ENCODE data around the gene ABCB11. TPM values are rescaled to one million over a fixed set of nuclear protein-coding genes. Genes with fewer than 3 reads are reported as not detected.
A peak's percentile ranks its signal among the peaks of the same experiment; 100 is the strongest.

ABCB11 gene
- total RNA-seq, 2 donors from 2014 or later = 4.1 TPM

- intact Hi-C loops (cut with DNase I, micrococcal nuclease) = no loop called here
- ATAC-seq = no peak
- no peak for DNase-seq
These were observed 37.6 kb downstream of the ABCB11 start for GRCh38 chr2:168993538-168993937.

GRCh38 chr2:168992591-168993349 is 38.4 kb downstream of the ABCB11 start:
- no peak for DNase-seq
- intact Hi-C loops (cut with DNase I, micrococcal nuclease) = no loop called here

DNA sequence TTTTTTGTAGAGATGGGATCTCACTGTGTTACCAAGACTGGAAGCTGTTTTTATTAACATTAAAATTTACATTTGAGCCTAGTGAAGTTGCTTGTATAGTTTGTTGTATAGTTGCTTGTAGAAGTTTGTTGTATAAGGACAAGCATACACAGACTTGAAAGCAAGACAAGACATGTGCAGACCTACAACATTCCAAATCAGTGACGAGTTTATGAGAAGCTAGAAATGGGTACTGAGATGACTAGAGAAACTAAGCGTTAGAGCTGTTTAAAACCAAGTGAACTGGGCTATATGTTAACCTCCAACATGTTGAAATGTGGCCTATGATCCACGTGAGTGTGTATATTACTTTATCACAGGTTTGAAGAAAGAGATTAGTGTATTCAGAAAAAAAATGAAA is 39.1 kb downstream of the ABCB11 start:
- DNase-seq = no peak
- ATAC-seq = no peak
- intact Hi-C loops (cut with DNase I, micrococcal nuclease) = no loop called here

More at GRCh38 chr2:168992591-168993349, 38.4 kb downstream of the ABCB11 start:
- ATAC-seq = no peak

DNA sequence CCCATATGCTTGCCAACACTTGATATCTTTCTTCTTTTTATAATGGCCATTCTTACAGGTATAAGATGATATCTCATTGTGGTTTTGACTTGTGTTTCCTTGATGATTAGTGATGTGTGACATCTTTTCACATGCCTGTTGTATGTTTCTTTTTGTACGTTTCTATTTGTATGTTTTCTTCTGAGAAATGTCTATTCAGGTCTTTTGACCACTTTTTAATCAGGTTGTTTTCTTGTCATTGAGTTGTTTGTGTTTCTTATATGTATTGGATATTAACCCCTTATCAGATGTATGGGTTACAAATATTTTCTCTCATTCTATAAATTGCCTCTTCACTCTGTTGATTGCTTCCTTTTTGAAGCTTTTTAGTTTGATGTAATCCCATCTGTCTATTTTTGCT is 42.4 kb downstream of the ABCB11 start:
- no peak for ATAC-seq
- DNase-seq = no peak
- intact Hi-C loops (cut with DNase I, micrococcal nuclease) = no loop called here

DNA sequence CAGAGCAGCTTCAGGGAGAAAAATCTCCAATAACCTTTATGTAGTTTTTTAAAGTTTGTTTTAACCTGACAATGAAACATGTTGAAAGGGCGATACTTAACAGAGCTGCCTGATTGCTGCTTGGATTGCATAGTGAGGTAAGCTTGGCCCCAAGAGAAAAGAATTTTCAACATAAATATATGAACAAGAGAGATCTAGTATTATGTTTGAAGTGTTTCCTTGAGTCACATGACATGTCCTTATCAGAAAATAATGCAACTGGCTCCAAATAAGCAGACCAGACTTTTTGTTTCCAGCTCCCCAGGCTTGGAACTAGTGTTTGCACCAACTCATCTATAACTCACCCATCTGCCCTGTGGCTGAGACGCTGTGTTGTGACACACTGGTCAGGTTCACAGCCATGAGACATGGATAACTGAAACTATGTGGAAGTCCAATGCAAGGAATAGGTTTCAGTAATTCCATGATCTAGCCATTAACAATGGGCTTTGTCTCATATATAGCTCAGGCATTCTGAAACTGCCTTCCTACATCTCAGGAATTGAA is 44.7 kb downstream of the ABCB11 start:
- intact Hi-C loops (cut with DNase I, micrococcal nuclease) = no loop called here
- DNase-seq (no peak), ATAC-seq (no peak)

- no peak for DNase-seq
- ATAC-seq = no peak
- intact Hi-C loops (cut with DNase I, micrococcal nuclease) = no loop called here
These were observed 49.5 kb downstream of the ABCB11 start for GRCh38 chr2:168981651-168982050.

- intact Hi-C loops (cut with DNase I, micrococcal nuclease) = no loop called here
- ATAC-seq (peak; percentile 65), DNase-seq (no peak)
These were observed 52.7 kb downstream of the ABCB11 start for GRCh38 chr2:168978461-168978861.

DNA sequence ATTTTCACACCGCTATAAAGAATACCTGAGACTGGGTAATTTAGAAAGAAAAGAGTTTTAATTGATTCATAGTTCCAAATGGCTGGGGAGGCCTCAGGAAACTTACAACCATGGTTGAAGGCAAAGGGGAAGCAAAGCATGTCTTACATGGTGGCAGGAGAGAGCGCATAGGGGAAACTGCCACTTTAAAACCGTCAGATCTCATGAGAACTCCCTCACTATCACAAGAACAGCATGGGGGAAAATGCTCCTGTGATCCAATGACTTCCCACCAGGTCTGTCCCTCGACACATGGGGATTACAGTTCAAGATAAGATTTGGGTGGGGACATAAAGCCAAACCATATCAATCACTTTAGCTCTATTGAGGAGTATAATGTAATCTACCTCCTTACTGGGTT is 53.5 kb downstream of the ABCB11 start:
- ATAC-seq (no peak), DNase-seq (no peak)
- intact Hi-C loops (cut with DNase I, micrococcal nuclease) = no loop called here

GRCh38 chr2:168976034-168976654 is 55.0 kb downstream of the ABCB11 start:
- intact Hi-C loops (cut with DNase I, micrococcal nuclease) = no loop called here
- no peak for ATAC-seq
- no peak for DNase-seq

DNA sequence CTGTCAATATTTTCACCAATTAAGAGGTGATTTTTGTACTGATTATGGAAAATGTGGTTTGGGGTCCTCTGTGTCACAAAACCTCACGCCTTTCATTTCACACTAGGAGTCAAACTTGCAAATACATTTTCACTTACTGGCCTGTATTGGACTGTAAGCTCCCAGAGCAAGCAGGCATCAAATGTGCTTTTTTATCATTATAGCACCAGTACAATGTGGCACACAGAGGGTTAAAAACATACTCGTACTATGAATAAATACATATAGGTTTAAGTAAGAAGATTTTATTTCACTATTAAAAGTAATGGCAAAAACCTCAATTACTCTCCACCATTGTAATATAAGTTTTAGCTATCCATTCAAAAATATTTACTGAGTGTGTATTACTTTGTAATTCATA is 56.7 kb downstream of the ABCB11 start:
- intact Hi-C loops (cut with DNase I, micrococcal nuclease) = no loop called here
- no peak for ATAC-seq
- DNase-seq = no peak

- intact Hi-C loops (cut with DNase I, micrococcal nuclease) = no loop called here
- ATAC-seq (no peak), DNase-seq (no peak)
These were observed 59.9 kb downstream of the ABCB11 start for GRCh38 chr2:168971261-168971660.

GRCh38 chr2:168970711-168971233 is 60.4 kb downstream of the ABCB11 start:
- DNase-seq = no peak
- ATAC-seq = no peak
- intact Hi-C loops (cut with DNase I, micrococcal nuclease) = no loop called here

- intact Hi-C loops (cut with DNase I, micrococcal nuclease) = no loop called here
- ATAC-seq (no peak), DNase-seq (no peak)
These were observed 61.3 kb downstream of the ABCB11 start for GRCh38 chr2:168969865-168970264.

GRCh38 chr2:168968342-168968741 is 62.8 kb downstream of the ABCB11 start:
- ATAC-seq = peak; percentile 55
- DNase-seq = no peak
- intact Hi-C loops (cut with DNase I, micrococcal nuclease) = no loop called here

GRCh38 chr2:168964251-168964807 is 66.8 kb downstream of the ABCB11 start:
- DNase-seq (no peak), ATAC-seq (peak; percentile 35)
- intact Hi-C loops (cut with DNase I, micrococcal nuclease) = loop anchor here in 1 of 2 donors (5.0 kb wide), 1 partner anchor 178 kb away; no protein-coding TSS in a partner anchor

DNA sequence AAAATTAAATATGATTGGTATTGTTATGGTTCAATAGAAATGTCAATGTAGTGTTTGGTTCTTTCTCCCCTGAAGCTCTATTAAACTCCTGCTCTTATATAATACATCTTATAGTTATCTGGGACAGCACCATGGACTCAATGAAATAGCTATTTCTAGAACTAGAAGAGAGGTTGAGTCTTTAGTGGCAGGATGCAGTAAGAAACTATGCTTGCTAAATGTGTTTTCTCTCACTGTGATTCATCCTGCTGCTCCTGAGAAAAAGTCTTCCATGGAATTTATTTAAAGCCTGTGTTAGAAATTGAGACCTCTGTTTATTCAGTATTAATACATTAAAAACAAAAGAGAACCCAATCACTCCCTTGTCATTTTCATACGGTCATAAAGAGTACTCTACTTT is 68.5 kb downstream of the ABCB11 start:
- ATAC-seq (no peak), DNase-seq (no peak)
- intact Hi-C loops (cut with DNase I, micrococcal nuclease) = loop anchor here in 1 of 2 donors (5.0 kb wide), 1 partner anchor 180 kb away; no protein-coding TSS in a partner anchor

- intact Hi-C loops (cut with DNase I, micrococcal nuclease) = loop anchor here in 1 of 2 donors (5.0 kb wide), 1 partner anchor 181 kb away; no protein-coding TSS in a partner anchor
- ATAC-seq (peak; percentile 90), DNase-seq (no peak)
These were observed 69.5 kb downstream of the ABCB11 start for GRCh38 chr2:168961450-168962229.

DNA sequence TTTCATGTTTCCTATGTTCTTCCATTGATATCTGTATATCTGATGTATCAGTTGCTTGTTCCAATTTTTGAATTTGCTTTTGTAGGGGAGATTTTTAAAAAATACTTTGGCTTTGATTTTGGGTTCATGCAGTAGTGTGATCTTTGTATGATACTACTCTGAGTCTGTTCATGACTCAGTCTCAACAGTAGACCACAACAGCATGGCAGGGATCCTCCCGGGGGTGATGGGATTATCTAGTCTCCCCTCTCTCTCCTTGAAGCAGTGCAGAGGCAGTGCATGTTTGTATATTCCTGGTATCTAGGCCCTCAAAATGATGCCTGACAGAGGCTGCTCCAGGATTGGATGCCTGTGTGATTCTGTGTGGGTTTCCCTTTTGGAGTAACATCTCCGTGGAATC is 74.7 kb downstream of the ABCB11 start:
- DNase-seq = no peak
- ATAC-seq = no peak
- intact Hi-C loops (cut with DNase I, micrococcal nuclease) = no loop called here

GRCh38 chr2:168955321-168955720 is 75.8 kb downstream of the ABCB11 start:
- intact Hi-C loops (cut with DNase I, micrococcal nuclease) = no loop called here
- no peak for ATAC-seq

More at GRCh38 chr2:168955321-168955720, 75.8 kb downstream of the ABCB11 start:
- no peak for DNase-seq

All from left colon (tissue), 2 donors.